Hippocampal formation (tissue), 2 donors: ENCODE data around the gene SPC25.
"Not testable (repeated sequence)": the region's sequence is repeated elsewhere in the genome, so short reads cannot be mapped to it uniquely, and the experiment has no call there.

Experiments used
- DNase-seq, 2 donors: peaks; one replicate each; lab custom pipeline; 2025; lab: John Stamatoyannopoulos, UW

Gene SPC25

GRCh38 chr2:168890006-168890782 lies at the start of gene SPC25:
SPC25 (minus strand) TSS chr2:168890430; CDS start chr2:168889519, 911 bp downstream.
- peak; percentile 85 for DNase-seq

GRCh38 chr2:168939918-168940317 lies 49.7 kb upstream of the SPC25 start:
- DNase-seq: no peak

- DNase-seq: no peak
These were observed 48.8 kb upstream of the SPC25 start for GRCh38 chr2:168939061-168939460.

GRCh38 chr2:168935810-168936581 lies 45.8 kb upstream of the SPC25 start:
- DNase-seq: no peak

GRCh38 chr2:168934826-168935225 lies 44.6 kb upstream of the SPC25 start:
- no peak for DNase-seq

- not testable (repeated sequence) for DNase-seq
These were observed 41.9 kb upstream of the SPC25 start for GRCh38 chr2:168932174-168932573.

GRCh38 chr2:168930242-168930641 lies 40.0 kb upstream of the SPC25 start:
- DNase-seq: no peak

GRCh38 chr2:168929031-168929430 lies 38.8 kb upstream of the SPC25 start:
- no peak for DNase-seq

- DNase-seq: no peak
These were observed 38.0 kb upstream of the SPC25 start for GRCh38 chr2:168928113-168928831.

GRCh38 chr2:168926621-168927386 lies 36.6 kb upstream of the SPC25 start:
- no peak for DNase-seq

- DNase-seq: no peak
These were observed 30.4 kb upstream of the SPC25 start for GRCh38 chr2:168920504-168921157.

- no peak for DNase-seq
These were observed 26.1 kb upstream of the SPC25 start for GRCh38 chr2:168916331-168916675.

GRCh38 chr2:168915441-168916330 lies 25.5 kb upstream of the SPC25 start:
- peak in 1 of 2 donors; percentile 8 for DNase-seq

GRCh38 chr2:168913495-168913894 lies 23.3 kb upstream of the SPC25 start:
- DNase-seq: no peak

GRCh38 chr2:168912901-168913369 lies 22.7 kb upstream of the SPC25 start:
- peak; percentile 32 to 44 for DNase-seq

- peak in 1 of 2 donors; percentile 44 for DNase-seq
These were observed 22.2 kb upstream of the SPC25 start for GRCh38 chr2:168912466-168912865.

- no peak for DNase-seq
These were observed 20.1 kb upstream of the SPC25 start for GRCh38 chr2:168910330-168910729.

GRCh38 chr2:168907940-168908662 lies 17.9 kb upstream of the SPC25 start:
- no peak for DNase-seq

- DNase-seq: no peak
These were observed 14.1 kb upstream of the SPC25 start for GRCh38 chr2:168904358-168904757.
